NB4 (cell line): ENCODE data around the gene FADD.

ENCODE experiments used
- DNase-seq: peaks from one replicate; pipeline ENCODE4 v3.0.0; 2010; ENCODE audit warnings: low read depth
- H3K4me3 ChIP-seq: one replicate; pipeline ENCODE4 v1.5.1; 2011; ENCODE audit warnings: mild to moderate bottlenecking, low read depth, low read length, moderate library complexity
- CTCF ChIP-seq: IDR thresholded peaks from one replicate; pipeline ENCODE4 v1.5.1; 2012; ENCODE audit warnings: low read depth, low read length
- MAX ChIP-seq: IDR thresholded peaks from 2 replicates; pipeline ENCODE4 v1.6.1; 2011; ENCODE audit warnings: low read depth, low read length
- MYC ChIP-seq: IDR thresholded peaks from 2 replicates; pipeline ENCODE4 v1.6.1; 2011; ENCODE audit warnings: low read depth, low read length
- POLR2A ChIP-seq: IDR thresholded peaks from 2 replicates; pipeline ENCODE4 v1.6.1; 2011; ENCODE audit warnings: mild to moderate bottlenecking; ENCODE audit not compliant: insufficient read length; ENCODE audit errors: extremely low read depth

FADD gene

DNA sequence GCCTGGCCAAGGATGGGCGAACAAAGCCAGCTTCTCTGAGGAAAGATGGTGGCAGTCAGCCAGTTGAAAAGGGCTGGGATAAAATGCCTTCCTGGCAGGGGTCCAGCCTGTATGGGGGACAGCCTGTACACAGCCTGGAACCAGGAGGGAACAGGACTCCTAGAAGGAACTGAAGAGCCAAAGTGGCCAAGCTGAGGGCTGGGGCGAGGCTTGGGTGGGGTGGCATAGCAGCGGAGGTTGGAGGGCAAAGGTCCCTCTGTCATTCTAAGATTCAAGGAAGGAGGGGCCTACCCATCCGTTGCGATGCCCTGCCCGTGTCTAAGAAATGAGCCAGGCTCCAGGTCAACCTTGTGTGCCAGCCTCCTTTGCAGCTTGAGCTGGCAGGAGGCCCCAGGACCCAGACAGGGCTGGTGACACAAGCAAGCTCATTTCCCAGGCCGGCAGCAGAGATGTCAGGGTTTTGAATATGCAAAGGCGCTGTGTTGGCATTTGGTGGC lies 22.6 kb downstream of the FADD start:
- H3K4me3 ChIP-seq = no peak overlapping the region
- no peak for DNase-seq
- no peak for TF ChIP-seq MAX
- TF ChIP-seq POLR2A = no peak
- TF ChIP-seq MYC = no peak
- TF ChIP-seq CTCF = no peak

GRCh38 chr11:70226183-70226582 lies 23.1 kb downstream of the FADD start:
- no peak overlapping the region for H3K4me3 ChIP-seq
- DNase-seq = no peak
- TF ChIP-seq CTCF = no peak

DNA sequence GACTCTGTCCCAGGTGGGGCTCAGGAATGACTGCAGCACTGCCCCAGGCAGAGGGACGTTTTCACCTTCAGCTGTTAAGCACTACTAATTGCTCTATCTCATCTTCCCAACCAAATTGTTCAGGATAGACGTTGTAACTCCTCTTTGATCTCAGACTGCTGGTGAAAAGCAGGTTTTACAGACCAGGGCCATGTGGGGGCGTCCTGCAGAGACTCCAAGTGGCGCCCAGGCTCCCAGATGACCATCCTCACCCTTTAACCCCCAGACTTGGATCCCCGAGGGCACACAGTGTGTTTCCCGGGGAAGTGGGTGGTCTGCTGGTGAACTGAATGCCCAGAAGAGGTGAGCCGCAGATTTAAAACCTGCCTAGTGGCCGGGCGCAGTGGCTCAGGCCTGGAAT lies 23.9 kb downstream of the FADD start:
- no peak overlapping the region for H3K4me3 ChIP-seq
- no peak for TF ChIP-seq MYC
- TF ChIP-seq CTCF = peak; percentile 43
- TF ChIP-seq POLR2A = no peak
- TF ChIP-seq MAX = peak; percentile 64
- DNase-seq = peak; percentile 30

- DNase-seq = no peak
- no peak overlapping the region for H3K4me3 ChIP-seq
- no peak for TF ChIP-seq MYC
- no peak for TF ChIP-seq POLR2A
- TF ChIP-seq MAX = no peak
- TF ChIP-seq CTCF = no peak
Observed at GRCh38 chr11:70229737-70230136, 26.6 kb downstream of the FADD start.

DNA sequence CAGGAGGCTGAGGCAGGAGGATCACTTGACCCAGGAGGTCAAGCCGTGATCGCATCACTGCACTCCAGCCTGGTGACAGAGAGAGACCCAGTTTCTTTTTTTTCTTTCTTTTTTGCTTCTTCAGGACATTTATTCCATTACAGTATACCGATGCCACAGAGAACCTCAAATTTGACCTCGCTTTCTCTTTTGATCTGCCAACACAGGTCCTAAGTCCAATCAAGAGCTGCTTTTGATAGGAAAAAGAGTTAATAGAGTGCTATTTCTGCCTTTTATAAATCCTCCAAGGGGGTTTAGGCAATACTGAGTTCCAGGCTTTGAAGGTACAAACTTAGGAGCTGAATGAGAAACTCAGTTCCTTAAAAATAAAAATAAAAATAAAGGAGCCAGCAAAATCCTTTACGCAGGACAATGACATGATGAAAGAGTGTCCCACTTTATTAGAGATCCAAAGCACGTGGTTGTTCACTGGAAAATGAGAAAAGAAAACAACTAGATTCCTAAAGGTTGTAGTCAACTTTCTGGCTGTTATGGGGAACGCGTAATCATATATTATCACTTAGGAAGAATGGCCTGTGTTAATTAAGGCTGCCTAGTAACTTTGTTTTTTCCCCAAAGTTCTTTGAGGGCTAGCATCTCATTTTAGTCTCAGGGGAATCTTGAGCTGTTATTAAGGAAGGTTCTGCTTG lies 27.2 kb downstream of the FADD start:
- TF ChIP-seq POLR2A (no peak), CTCF (no peak), MYC (no peak), MAX (no peak)
- DNase-seq = no peak
- no peak overlapping the region for H3K4me3 ChIP-seq
